Skeletal muscle tissue (tissue), 4 donors: ENCODE measurements around the gene BPTF. TPM values are rescaled to one million over a fixed set of nuclear protein-coding genes. Genes with fewer than 3 reads are reported as not detected.
"Not testable (repeated sequence)": the region's sequence is repeated elsewhere in the genome, so short reads cannot be mapped to it uniquely, and the experiment has no call there.

ENCODE experiments used
- H3K27ac ChIP-seq: one replicate; pipeline ENCODE4 v1.7.0; 2013; ENCODE audit warnings: mild to moderate bottlenecking, low read depth, low read length, inconsistent platforms
- H3K27me3 ChIP-seq, 3 donors: one replicate each; pipeline ENCODE4 v1.7.0; 2013; ENCODE audit warnings: low read length in 3 of 3; ENCODE audit not compliant: control insufficient read depth in 3 of 3, insufficient read depth in 3 of 3
- H3K36me3 ChIP-seq, 3 donors: one replicate each; pipeline ENCODE4 v1.7.0; 2013; ENCODE audit warnings: low read length in 3 of 3; ENCODE audit not compliant: control insufficient read depth in 3 of 3, insufficient read depth in 3 of 3
- H3K4me1 ChIP-seq, 3 donors: one replicate each; pipeline ENCODE4 v1.7.0; 2013; ENCODE audit warnings: low read length in 3 of 3, mild to moderate bottlenecking in 3 of 3; ENCODE audit not compliant: control insufficient read depth in 3 of 3, insufficient read depth in 3 of 3
- H3K4me3 ChIP-seq, 3 donors: one replicate each; pipeline ENCODE4 v1.7.0; 2013; ENCODE audit warnings: low read length in 3 of 3
- H3K9ac ChIP-seq, 3 donors: one replicate each; pipeline ENCODE4 v1.7.0; 2013; ENCODE audit warnings: low read length in 3 of 3, mild to moderate bottlenecking in 3 of 3, moderate library complexity in 2 of 3, low read depth in 1 of 3
- H3K9me3 ChIP-seq, 3 donors: one replicate each; pipeline ENCODE4 v1.7.0; 2013; ENCODE audit warnings: low read length in 3 of 3; ENCODE audit not compliant: control insufficient read depth in 3 of 3
- total RNA-seq: library from RNA; depleted of rRNA; stranded (reverse); fragments of >200 nt; gene quantifications from one replicate; pipeline ENCODE4 v1.2.3, GENCODE V29; 2014
- donor health status: Osteomylitis.

BPTF gene
- total RNA-seq, 1 donor from 2014 or later: 61.6 TPM

GRCh38 chr17:67950945-67951344 lies 125.6 kb downstream of the BPTF start:
- no peak overlapping the region for H3K4me3 ChIP-seq
- peaks cover 40 to 52% (median 45%) of the 10 kb centered on the region in 3 donors for H3K36me3 ChIP-seq
- H3K27ac ChIP-seq: no peak overlapping the region
- no peaks in the 10 kb centered on the region for H3K27me3 ChIP-seq
- no peaks in the 10 kb centered on the region for H3K4me1 ChIP-seq
- H3K9ac ChIP-seq: no peak overlapping the region
- H3K9me3 ChIP-seq: no peaks in the 10 kb centered on the region

GRCh38 chr17:67959510-67959909 lies 134.2 kb downstream of the BPTF start:
- no peaks in the 10 kb centered on the region for H3K27me3 ChIP-seq
- no peaks in the 10 kb centered on the region for H3K4me1 ChIP-seq
- peaks cover 5 to 20% (median 19%) of the 10 kb centered on the region in 3 donors for H3K36me3 ChIP-seq
- no peak overlapping the region for H3K9ac ChIP-seq
- no peak overlapping the region for H3K27ac ChIP-seq
- no peaks in the 10 kb centered on the region for H3K9me3 ChIP-seq
- no peak overlapping the region for H3K4me3 ChIP-seq

- peaks cover 9 to 22% (median 21%) of the 10 kb centered on the region in 3 donors for H3K36me3 ChIP-seq
- not testable (repeated sequence) for H3K27ac ChIP-seq, H3K4me1 ChIP-seq
Observed at GRCh38 chr17:67960276-67960675, 135.0 kb downstream of the BPTF start.

DNA sequence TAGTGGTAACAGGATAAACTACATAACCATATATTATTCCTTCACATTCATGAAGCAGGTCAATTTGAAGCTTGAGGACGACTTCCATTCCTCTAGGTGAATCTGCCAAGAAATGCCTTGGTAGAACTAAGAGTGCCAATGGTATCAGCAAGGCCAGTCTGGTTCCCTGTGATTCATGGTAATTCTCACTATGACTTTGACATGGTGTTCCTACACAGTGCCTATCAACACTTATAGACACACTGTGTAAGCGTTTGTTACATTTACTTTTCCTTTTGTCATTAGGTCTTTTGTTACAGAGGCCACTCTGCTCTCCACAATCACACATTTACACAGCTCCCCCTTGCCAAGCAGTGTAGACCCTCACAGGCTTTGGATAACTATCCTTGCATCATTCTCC lies 136.9 kb downstream of the BPTF start:
- not testable (repeated sequence) for H3K9ac ChIP-seq, H3K4me1 ChIP-seq, H3K9me3 ChIP-seq, H3K4me3 ChIP-seq, H3K27me3 ChIP-seq, H3K27ac ChIP-seq
- peaks cover 15 to 33% (median 31%) of the 10 kb centered on the region in 3 donors for H3K36me3 ChIP-seq

More at GRCh38 chr17:67960276-67960675, 135.0 kb downstream of the BPTF start:
- H3K27me3 ChIP-seq, H3K9me3 ChIP-seq, H3K4me3 ChIP-seq, H3K9ac ChIP-seq: not testable (repeated sequence)

DNA sequence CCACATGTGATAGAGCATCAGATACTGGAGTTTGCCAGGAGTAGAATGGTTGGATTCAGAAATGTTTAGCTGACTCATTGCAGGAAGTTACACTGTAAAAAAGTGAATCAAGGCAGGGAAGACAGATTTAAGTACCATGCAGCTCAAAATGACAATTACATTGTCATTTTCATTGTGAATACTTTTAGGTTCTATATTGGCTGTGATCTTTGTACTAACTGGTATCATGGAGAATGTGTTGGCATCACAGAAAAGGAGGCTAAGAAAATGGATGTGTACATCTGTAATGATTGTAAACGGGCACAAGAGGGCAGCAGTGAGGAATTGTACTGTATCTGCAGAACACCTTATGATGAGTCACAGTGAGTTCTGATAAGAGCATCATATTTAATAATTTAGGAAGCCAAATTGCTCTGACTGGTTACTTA lies 137.9 kb downstream of the BPTF start:
- H3K9ac ChIP-seq, H3K27me3 ChIP-seq, H3K9me3 ChIP-seq, H3K4me3 ChIP-seq, H3K4me1 ChIP-seq, H3K27ac ChIP-seq: not testable (repeated sequence)
- H3K36me3 ChIP-seq: peaks cover 17 to 36% (median 26%) of the 10 kb centered on the region in 3 donors

DNA sequence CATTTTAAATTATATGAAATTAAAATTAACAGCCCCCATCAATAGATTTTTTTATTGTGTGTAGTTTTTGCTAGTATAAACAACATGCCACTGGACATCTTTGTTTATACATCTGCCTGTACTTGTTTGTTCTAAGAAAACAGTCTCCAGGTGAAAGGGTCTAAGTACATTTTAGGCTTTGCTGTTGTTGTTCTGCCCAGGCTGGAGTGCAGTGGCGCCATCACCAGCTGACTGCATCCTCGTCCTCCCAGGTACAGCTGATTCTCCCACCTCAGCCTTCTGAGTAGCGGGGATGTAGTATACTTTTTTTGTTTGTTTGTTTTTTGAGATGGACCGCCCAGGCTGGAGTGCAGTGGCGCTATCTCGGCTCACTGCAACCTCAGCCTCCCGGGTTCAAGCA lies 145.5 kb downstream of the BPTF start:
- Histone ChIP-seq H3K4me1 (no peaks in the 10 kb centered on the region), H3K27ac (no peak overlapping the region), H3K36me3 (peaks cover 9 to 25% (median 20%) of the 10 kb centered on the region in 3 donors), H3K27me3 (no peaks in the 10 kb centered on the region), H3K4me3 (no peak overlapping the region), H3K9me3 (no peaks in the 10 kb centered on the region), H3K9ac (no peak overlapping the region)

- Histone ChIP-seq H3K4me3 (no peak overlapping the region), H3K4me1 (no peaks in the 10 kb centered on the region), H3K27me3 (no peaks in the 10 kb centered on the region), H3K27ac (no peak overlapping the region), H3K36me3 (peaks cover 6 to 18% (median 14%) of the 10 kb centered on the region in 3 donors), H3K9me3 (no peaks in the 10 kb centered on the region), H3K9ac (no peak overlapping the region)
Observed at GRCh38 chr17:67974185-67974584, 148.9 kb downstream of the BPTF start.

DNA sequence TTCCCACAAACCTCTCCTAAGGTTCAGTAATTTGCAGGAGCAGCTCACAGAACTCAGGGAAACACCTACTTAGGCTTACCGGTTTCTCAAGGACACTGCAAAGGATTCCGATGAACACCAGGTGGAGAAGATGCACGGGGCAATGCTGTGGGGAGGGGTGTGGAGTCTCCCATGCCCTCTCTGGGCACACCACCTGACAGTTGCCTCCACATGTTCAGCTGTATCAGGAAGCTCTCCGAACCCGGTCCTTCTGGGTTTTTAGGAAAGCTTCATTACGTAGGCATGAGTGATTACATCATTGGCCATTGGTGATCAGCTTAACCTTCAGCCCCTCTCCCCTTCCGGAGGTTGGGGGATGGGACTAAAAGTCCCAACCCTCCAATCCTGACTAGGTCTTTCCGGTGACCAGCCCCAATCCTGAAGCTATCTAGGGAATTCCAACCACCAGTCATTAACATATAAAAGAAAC lies 149.3 kb downstream of the BPTF start:
- H3K27me3 ChIP-seq: no peaks in the 10 kb centered on the region
- H3K4me3 ChIP-seq: no peak overlapping the region
- H3K9ac ChIP-seq: no peak overlapping the region
- H3K9me3 ChIP-seq: no peaks in the 10 kb centered on the region
- no peak overlapping the region for H3K27ac ChIP-seq
- H3K4me1 ChIP-seq: no peaks in the 10 kb centered on the region
- H3K36me3 ChIP-seq: peaks cover 6 to 18% (median 14%) of the 10 kb centered on the region in 3 donors

- peaks cover 6 to 16% (median 14%) of the 10 kb centered on the region in 3 donors for H3K36me3 ChIP-seq
- H3K9me3 ChIP-seq, H3K4me3 ChIP-seq, H3K9ac ChIP-seq, H3K27ac ChIP-seq, H3K27me3 ChIP-seq, H3K4me1 ChIP-seq: not testable (repeated sequence)
Observed at GRCh38 chr17:67976306-67976705, 151.0 kb downstream of the BPTF start.

DNA sequence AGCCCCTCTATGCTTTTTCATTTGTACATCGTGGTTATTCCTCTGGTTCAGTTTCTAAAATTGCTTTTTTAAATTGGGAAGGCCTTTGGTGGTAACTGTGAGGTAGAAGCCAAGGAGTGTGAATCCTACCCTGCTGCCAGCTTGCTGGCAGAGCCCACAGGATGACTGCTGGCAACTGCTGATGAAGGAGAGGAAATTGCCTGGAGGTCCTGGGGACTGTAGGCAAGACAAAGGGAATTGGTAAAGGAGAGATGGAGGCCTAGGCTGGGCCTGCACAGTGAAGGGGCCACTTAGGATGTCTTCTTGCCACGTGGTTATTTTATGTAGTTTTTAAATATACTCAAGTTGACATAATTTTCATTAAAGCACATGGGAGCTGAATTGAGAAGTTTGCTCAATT lies 155.2 kb downstream of the BPTF start:
- H3K9me3 ChIP-seq: no peaks in the 10 kb centered on the region
- H3K27me3 ChIP-seq: no peaks in the 10 kb centered on the region
- no peak overlapping the region for H3K27ac ChIP-seq
- H3K36me3 ChIP-seq: peaks cover 2 to 6% (median 4%) of the 10 kb centered on the region in 3 donors
- H3K4me1 ChIP-seq: no peaks in the 10 kb centered on the region
- no peak overlapping the region for H3K4me3 ChIP-seq
- H3K9ac ChIP-seq: no peak overlapping the region

DNA sequence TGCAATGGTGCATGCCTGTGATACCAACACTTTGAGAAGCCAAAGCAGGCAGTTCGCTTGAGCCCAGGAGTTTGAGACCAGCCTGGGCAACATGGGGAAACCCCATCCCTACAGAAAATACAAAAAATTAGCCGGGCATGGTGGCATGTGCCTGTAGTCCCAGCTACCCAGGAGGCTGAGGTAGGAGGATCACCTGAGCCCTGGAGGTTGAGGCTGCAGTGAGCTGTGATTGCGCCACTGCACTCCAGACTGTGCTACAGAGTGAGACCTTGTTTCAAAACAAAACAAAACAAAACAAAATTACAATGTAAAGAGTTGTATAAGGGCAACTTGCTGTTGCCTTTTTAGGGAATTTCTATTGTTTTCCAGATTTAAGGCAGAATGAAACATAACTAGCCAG lies 155.6 kb downstream of the BPTF start:
- not testable (repeated sequence) for H3K36me3 ChIP-seq, H3K27me3 ChIP-seq, H3K9ac ChIP-seq, H3K27ac ChIP-seq, H3K9me3 ChIP-seq, H3K4me1 ChIP-seq, H3K4me3 ChIP-seq
